ENCODE measurements around the gene GPR50. TPM values are rescaled to one million over a fixed set of nuclear protein-coding genes. Genes with fewer than 3 reads are reported as not detected.

GPR50 gene
- total RNA-seq, 1 donor from 2014 or later: not detected

DNA sequence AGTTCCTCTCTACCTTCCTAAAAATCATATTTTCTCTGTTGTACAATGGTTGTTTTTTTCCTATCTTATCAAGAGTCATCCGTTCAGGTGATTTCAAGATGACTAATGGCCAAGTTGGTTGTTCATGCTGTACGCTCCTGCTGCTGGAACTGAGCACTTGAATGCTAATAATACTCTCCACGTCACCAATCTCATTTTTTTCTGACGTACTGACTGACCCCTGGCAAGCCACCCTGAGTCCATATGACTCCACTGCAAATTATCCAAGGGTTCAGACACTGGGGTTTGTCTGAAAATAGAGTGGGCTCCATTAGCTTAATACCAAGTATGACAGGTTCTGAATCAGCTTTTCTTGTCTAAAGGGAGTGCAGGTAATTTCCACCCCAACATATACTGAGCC is 21.1 kb upstream of the GPR50 start:
- Mint-ChIP-seq H3K27ac (ENCODE audit: unreplicated experiment) (no peak overlapping the region), H3K27me3 (ENCODE audit: low read depth) (peaks cover 5% of the 10 kb centered on the region), H3K36me3 (ENCODE audit: low read depth) (no peaks in the 10 kb centered on the region), H3K9me3 (ENCODE audit: low read depth) (peaks cover 5% of the 10 kb centered on the region), H3K4me3 (ENCODE audit: unreplicated experiment) (no peak overlapping the region), H3K4me1 (ENCODE audit: low read depth) (no peaks in the 10 kb centered on the region)
- no peak for DNase-seq (ENCODE audit: low spot score)
- TF ChIP-seq, protein P1, sequence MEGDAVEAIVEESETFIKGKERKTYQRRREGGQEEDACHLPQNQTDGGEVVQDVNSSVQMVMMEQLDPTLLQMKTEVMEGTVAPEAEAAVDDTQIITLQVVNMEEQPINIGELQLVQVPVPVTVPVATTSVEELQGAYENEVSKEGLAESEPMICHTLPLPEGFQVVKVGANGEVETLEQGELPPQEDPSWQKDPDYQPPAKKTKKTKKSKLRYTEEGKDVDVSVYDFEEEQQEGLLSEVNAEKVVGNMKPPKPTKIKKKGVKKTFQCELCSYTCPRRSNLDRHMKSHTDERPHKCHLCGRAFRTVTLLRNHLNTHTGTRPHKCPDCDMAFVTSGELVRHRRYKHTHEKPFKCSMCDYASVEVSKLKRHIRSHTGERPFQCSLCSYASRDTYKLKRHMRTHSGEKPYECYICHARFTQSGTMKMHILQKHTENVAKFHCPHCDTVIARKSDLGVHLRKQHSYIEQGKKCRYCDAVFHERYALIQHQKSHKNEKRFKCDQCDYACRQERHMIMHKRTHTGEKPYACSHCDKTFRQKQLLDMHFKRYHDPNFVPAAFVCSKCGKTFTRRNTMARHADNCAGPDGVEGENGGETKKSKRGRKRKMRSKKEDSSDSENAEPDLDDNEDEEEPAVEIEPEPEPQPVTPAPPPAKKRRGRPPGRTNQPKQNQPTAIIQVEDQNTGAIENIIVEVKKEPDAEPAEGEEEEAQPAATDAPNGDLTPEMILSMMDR (IDR thresholded peaks at IDR 0.05): no peak

DNA sequence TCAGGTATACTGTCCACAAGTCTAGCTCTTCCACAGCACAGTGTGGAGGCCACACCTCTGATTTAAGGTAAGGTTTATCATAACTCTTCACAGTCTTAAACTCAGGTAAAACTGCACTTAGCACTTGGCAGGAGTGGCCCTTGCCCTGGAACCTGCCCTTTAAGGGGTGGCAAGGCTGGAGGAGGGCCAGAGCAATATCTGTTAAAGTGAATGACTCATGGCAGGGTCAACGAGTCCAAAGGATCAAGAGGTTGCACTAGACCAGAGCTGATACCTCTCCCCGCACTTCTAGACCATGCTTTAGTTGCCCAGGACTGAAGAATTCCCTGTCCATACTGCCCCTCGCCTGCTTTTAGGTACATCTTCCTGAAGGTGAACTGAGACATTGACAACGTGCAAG is 14.7 kb upstream of the GPR50 start:
- TF ChIP-seq, protein P1 (IDR thresholded peaks at IDR 0.05): no peak
- no peaks in the 10 kb centered on the region for H3K36me3 Mint-ChIP-seq (ENCODE audit: low read depth)
- no peaks in the 10 kb centered on the region for H3K27me3 Mint-ChIP-seq (ENCODE audit: low read depth)
- H3K27ac Mint-ChIP-seq (ENCODE audit: unreplicated experiment): no peak overlapping the region
- H3K4me1 Mint-ChIP-seq (ENCODE audit: low read depth): no peaks in the 10 kb centered on the region
- no peak for DNase-seq (ENCODE audit: low spot score)
- peaks cover 17% of the 10 kb centered on the region for H3K9me3 Mint-ChIP-seq (ENCODE audit: low read depth)
- H3K4me3 Mint-ChIP-seq (ENCODE audit: unreplicated experiment): no peak overlapping the region

DNA sequence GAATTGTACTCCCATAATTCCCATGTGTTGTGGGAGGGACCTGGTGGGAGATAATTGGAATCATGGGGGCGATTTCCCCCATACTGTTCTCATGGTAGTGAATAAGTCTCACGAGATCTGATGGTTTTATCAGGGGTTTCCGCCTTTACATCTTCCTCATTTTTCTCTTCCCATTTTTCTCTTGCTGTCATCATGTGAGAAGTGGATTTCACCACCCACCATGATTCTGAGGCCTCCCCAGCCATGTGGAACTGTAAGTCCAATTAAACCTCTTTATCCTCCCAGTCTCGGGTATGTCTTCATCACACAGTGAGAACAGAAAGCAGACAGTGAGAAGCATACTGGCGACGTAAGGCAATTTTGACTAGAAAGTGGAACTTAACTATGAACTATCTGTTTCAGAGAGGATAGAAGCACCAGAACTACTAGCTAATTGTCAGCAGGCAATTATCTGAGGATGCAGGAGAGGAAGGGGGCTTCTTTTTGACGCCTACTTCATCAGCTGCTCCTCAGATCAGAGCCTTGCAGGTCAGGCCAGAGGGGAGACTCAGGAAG is 8.5 kb upstream of the GPR50 start:
- Mint-ChIP-seq H3K36me3 (ENCODE audit: low read depth) (no peaks in the 10 kb centered on the region), H3K4me1 (ENCODE audit: low read depth) (no peaks in the 10 kb centered on the region), H3K9me3 (ENCODE audit: low read depth) (peaks cover 10% of the 10 kb centered on the region), H3K27ac (ENCODE audit: unreplicated experiment) (no peak overlapping the region), H3K4me3 (ENCODE audit: unreplicated experiment) (no peak overlapping the region), H3K27me3 (ENCODE audit: low read depth) (peaks cover 4% of the 10 kb centered on the region)
- TF ChIP-seq, protein P1 (IDR thresholded peaks at IDR 0.05): no peak
- no peak for DNase-seq (ENCODE audit: low spot score)

DNA sequence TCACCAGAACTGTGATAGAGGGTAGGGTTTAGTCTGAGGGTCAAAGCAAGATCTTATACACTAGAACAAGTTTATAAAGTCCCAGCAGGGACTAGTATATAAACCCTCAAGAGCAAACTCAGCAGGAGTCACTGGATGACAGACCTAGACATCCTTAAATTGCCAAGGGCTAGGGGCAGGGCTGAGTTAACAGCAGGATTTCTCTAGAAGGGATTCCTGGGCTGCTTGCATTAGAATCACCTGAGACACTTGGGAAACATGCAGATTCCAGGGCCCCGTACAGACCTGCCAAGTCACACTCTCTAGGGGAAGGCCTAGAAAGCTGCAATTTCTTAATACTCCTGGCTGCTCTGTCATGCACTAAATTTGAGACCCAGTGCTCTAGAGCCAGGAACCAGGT is 6.6 kb upstream of the GPR50 start:
- no peak for DNase-seq (ENCODE audit: low spot score)

DNA sequence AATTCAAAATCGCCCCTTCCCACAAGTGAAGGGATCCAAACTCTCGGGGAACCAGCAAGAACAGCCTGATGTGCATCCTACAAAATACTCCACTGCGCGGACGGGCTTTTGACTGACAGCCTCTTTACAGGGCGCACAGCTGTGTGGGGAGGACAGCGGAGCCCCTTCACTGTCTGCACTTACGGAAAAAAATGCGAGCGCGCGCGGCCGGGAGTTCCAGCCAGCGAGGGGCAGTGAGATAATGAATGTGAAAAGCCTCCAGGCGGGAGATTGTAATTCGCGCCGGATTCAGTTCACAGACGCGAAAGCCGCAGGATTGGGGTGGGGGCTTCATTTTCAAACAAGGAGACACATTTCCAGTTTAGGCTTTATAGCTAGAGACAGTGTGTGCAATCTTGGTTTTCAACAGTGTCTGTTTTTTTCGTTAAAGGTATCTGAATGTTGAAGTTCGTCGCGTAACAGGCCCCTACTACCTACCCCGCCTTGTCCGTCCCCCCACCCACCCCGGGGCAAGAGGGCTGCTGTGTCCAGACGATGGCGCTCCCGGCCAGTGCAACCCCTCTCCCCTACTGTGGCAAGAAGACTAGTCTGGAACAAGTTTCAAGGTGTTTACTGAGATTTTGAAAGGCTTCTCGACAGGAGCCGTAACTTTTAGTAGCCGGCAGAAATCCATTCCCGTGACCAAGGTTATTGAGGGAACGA is 1.7 kb upstream of the GPR50 start:
- Mint-ChIP-seq H3K4me1 (ENCODE audit: low read depth) (peaks cover 16% of the 10 kb centered on the region), H3K27me3 (ENCODE audit: low read depth) (peaks cover 38% of the 10 kb centered on the region), H3K27ac (ENCODE audit: unreplicated experiment) (no peak overlapping the region), H3K9me3 (ENCODE audit: low read depth) (peaks cover 9% of the 10 kb centered on the region), H3K36me3 (ENCODE audit: low read depth) (no peaks in the 10 kb centered on the region), H3K4me3 (ENCODE audit: unreplicated experiment) (no peak overlapping the region)
- TF ChIP-seq, protein P1 (IDR thresholded peaks at IDR 0.05): no peak
- no peak for DNase-seq (ENCODE audit: low spot score)

More for the DNA sequence above, 6.6 kb upstream of the GPR50 start:
- Mint-ChIP-seq H3K4me1 (ENCODE audit: low read depth) (no peaks in the 10 kb centered on the region), H3K27ac (ENCODE audit: unreplicated experiment) (no peak overlapping the region), H3K4me3 (ENCODE audit: unreplicated experiment) (no peak overlapping the region), H3K36me3 (ENCODE audit: low read depth) (no peaks in the 10 kb centered on the region), H3K9me3 (ENCODE audit: low read depth) (peaks cover 10% of the 10 kb centered on the region), H3K27me3 (ENCODE audit: low read depth) (peaks cover 14% of the 10 kb centered on the region)
- TF ChIP-seq, protein P1 (IDR thresholded peaks at IDR 0.05): no peak
